ENCODE data around the gene CMTM5. TPM values are rescaled to one million over a fixed set of nuclear protein-coding genes. Genes with fewer than 3 reads are reported as not detected.

Gene CMTM5
- total RNA-seq, 1 donor from 2014 or later, result not detected

DNA sequence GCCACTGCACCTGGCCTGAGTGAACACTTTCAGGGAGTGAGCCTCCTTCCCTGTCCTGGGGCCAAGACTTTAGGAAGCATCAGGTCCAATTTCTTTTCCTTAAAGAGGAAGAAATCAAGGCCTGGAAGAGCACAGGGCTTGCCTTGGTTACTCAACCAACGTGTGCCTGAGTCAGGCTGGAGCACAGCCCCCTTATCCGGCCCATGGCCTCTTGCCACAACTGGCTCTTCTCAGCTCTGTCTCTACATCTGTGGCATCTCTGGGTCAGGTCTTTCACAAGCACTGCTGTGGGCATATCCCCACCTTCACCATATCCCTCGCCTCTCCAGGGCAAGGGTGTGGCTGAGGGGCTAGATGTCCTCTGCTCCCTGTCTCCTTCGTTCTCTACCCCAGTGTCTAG is 24.4 kb downstream of the CMTM5 start:
- H3K27ac Mint-ChIP-seq, result no peak overlapping the region
- H3K4me3 Mint-ChIP-seq, result no peak overlapping the region
- peaks cover 60% of the 10 kb centered on the region for H3K27me3 Mint-ChIP-seq (ENCODE audit: low read depth)

GRCh38 chr14:23402296-23403138 is 25.7 kb downstream of the CMTM5 start:
- DNase-seq (ENCODE audit: low spot score in 2 of 2, unreplicated experiment in 2 of 2), result no peak
- TF ChIP-seq, protein P1, sequence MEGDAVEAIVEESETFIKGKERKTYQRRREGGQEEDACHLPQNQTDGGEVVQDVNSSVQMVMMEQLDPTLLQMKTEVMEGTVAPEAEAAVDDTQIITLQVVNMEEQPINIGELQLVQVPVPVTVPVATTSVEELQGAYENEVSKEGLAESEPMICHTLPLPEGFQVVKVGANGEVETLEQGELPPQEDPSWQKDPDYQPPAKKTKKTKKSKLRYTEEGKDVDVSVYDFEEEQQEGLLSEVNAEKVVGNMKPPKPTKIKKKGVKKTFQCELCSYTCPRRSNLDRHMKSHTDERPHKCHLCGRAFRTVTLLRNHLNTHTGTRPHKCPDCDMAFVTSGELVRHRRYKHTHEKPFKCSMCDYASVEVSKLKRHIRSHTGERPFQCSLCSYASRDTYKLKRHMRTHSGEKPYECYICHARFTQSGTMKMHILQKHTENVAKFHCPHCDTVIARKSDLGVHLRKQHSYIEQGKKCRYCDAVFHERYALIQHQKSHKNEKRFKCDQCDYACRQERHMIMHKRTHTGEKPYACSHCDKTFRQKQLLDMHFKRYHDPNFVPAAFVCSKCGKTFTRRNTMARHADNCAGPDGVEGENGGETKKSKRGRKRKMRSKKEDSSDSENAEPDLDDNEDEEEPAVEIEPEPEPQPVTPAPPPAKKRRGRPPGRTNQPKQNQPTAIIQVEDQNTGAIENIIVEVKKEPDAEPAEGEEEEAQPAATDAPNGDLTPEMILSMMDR (IDR thresholded peaks at IDR 0.05; ENCODE audit: unreplicated experiment), result no peak
- peaks cover 65% of the 10 kb centered on the region for H3K27me3 Mint-ChIP-seq (ENCODE audit: low read depth)
- H3K36me3 Mint-ChIP-seq, result no peaks in the 10 kb centered on the region
- H3K27ac Mint-ChIP-seq, result no peak overlapping the region
- H3K4me1 Mint-ChIP-seq, result peaks cover 2% of the 10 kb centered on the region
- no peak overlapping the region for H3K4me3 Mint-ChIP-seq
- H3K9me3 Mint-ChIP-seq, result no peaks in the 10 kb centered on the region

More for the DNA sequence above, 24.4 kb downstream of the CMTM5 start:
- DNase-seq (ENCODE audit: low spot score in 2 of 2, unreplicated experiment in 2 of 2), result no peak
- Mint-ChIP-seq H3K4me1 (peaks cover 2% of the 10 kb centered on the region), H3K36me3 (no peaks in the 10 kb centered on the region), H3K9me3 (no peaks in the 10 kb centered on the region)
- TF ChIP-seq, protein P1 (IDR thresholded peaks at IDR 0.05; ENCODE audit: unreplicated experiment), result no peak

DNA sequence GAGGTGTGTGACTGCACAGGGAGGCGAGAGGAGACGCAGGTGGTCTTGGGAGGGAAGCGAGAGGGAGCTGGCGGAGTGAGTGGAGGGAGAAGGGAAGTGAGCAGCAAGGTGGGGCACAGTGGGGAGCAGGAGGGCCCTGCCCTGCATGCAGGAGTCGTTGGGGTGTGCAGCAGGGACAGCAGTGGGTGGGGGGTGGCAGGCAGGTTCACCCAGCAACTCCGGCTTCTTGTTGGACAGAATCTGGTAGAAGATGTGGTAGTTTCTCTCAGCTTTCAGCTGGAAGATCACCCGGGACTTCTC is 26.2 kb downstream of the CMTM5 start:
- H3K9me3 Mint-ChIP-seq, result no peaks in the 10 kb centered on the region
- no peaks in the 10 kb centered on the region for H3K36me3 Mint-ChIP-seq
- TF ChIP-seq, protein P1 (IDR thresholded peaks at IDR 0.05; ENCODE audit: unreplicated experiment), result no peak

DNA sequence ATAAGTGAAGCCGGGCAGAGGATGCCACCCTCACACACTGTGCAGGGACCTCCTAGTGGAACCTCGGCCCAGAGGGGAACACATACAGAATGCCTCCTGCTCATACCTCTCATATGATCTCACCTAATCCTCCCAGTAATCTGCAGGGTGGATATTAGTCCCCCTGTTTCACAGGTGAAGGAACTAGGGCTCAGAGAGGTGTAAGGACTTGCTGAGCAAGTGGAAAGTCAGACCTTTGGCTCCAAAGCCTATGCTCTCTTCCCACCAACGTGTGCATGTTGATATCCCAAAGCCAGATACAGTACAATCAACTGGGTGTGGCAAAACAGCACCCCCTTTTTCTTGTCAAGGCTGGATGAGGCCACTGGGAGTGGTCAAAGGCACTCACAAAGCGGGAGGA is 27.1 kb downstream of the CMTM5 start:
- peaks cover 66% of the 10 kb centered on the region for H3K27me3 Mint-ChIP-seq (ENCODE audit: low read depth)
- DNase-seq (ENCODE audit: low spot score in 2 of 2, unreplicated experiment in 2 of 2), result no peak
- H3K9me3 Mint-ChIP-seq, result no peaks in the 10 kb centered on the region
- no peak overlapping the region for H3K27ac Mint-ChIP-seq
- no peaks in the 10 kb centered on the region for H3K36me3 Mint-ChIP-seq
- H3K4me3 Mint-ChIP-seq, result no peak overlapping the region
- TF ChIP-seq, protein P1 (IDR thresholded peaks at IDR 0.05; ENCODE audit: unreplicated experiment), result no peak
- H3K4me1 Mint-ChIP-seq, result peaks cover 2% of the 10 kb centered on the region

More for the DNA sequence above, 26.2 kb downstream of the CMTM5 start:
- peaks cover 67% of the 10 kb centered on the region for H3K27me3 Mint-ChIP-seq (ENCODE audit: low read depth)
- no peak overlapping the region for H3K27ac Mint-ChIP-seq
- no peak overlapping the region for H3K4me3 Mint-ChIP-seq
- H3K4me1 Mint-ChIP-seq, result peaks cover 2% of the 10 kb centered on the region
- DNase-seq (ENCODE audit: low spot score in 2 of 2, unreplicated experiment in 2 of 2), result no peak

GRCh38 chr14:23404331-23404900 is 27.6 kb downstream of the CMTM5 start:
- TF ChIP-seq, protein P1 (IDR thresholded peaks at IDR 0.05; ENCODE audit: unreplicated experiment), result no peak
- no peak for DNase-seq (ENCODE audit: low spot score in 2 of 2, unreplicated experiment in 2 of 2)
- Mint-ChIP-seq H3K4me3 (no peak overlapping the region), H3K9me3 (no peaks in the 10 kb centered on the region), H3K36me3 (no peaks in the 10 kb centered on the region), H3K27me3 (ENCODE audit: low read depth) (peaks cover 65% of the 10 kb centered on the region), H3K27ac (no peak overlapping the region), H3K4me1 (peaks cover 2% of the 10 kb centered on the region)
